Right ventricle myocardium inferior (tissue), 1 donor: ENCODE measurements around the gene CLDN6. TPM values are rescaled to one million over a fixed set of nuclear protein-coding genes. Genes with fewer than 3 reads are reported as not detected.

Experiments used
- ATAC-seq: fragments of 200-7000 bp; cut with Tn5 transposase; one replicate; pipeline ENCODE4 v1.9.1; 2020; ENCODE audit warnings: mild to moderate bottlenecking, moderate library complexity
- DNase-seq: peaks from one replicate; pipeline ENCODE4 v3.0.0; 2021; ENCODE audit errors: missing footprints
- intact Hi-C: fragments of 100-400 bp; cut with DNase I; formaldehyde crosslinking; loops from one replicate; pipeline ENCODE4 v1.11.0; 2022
- total RNA-seq: library from RNA; stranded (reverse); fragmentation: NEBNext Ultra II Directional; extraction: Animal tissue kit (Norgen Biotek cat#: 25700); gene quantifications from one replicate; pipeline ENCODE4 v1.2.1, GENCODE V29; 2021
- donor health status: DM: no; HTN: yes; CAD: no; lungs with severe emphysema.

The CLDN6 gene
- total RNA-seq, 1 donor from 2014 or later, result not detected

DNA sequence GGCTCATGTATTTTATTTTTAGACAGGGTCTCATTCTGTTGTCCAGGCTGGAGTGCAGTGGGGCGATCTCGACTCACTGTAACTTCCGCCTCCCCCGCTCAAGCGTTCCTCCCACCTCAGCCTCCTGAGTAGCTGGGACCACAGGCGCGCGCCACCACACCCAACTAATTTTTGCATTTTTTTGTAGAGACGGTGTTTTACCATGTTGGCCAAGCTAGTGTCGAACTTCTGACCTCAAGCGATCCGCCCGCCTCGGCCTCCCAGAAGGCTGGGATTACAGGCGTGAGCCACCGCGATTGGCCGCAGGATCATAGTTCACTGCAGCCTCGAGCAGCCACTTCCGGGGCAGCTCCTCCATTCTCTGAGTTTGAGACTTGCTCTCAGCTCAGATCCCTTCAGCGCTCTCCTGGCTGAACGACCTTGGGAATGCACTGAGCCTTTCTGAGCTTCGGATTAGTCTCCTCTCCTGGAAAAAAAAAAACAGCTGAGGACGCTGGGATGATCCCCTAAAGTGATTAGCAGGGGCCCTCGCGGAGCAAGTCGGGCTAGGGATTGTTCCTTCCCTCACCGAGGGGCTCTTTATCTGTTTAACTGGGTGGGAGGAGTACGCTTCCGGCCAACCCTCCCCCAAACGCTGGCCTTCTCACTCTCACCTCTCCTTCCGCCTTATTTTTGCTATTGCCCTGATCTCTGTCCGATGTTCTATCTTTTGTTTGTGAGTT lies 36.6 kb downstream of the CLDN6 start:
- DNase-seq (no peak), ATAC-seq (no peak)
- intact Hi-C loops, result no loop called here

GRCh38 chr16:2980227-2981176 lies 37.5 kb downstream of the CLDN6 start, which contains the start of gene PKMYT1:
PKMYT1 (minus strand) TSS chr16:2980446; CDS start chr16:2979657, 789 bp downstream.
- intact Hi-C loops, result no loop called here
- DNase-seq, result peak; percentile 95
- peak; percentile 96 for ATAC-seq

GRCh38 chr16:2979669-2980226 lies 38.2 kb downstream of the CLDN6 start:
- ATAC-seq (no peak), DNase-seq (no peak)
- intact Hi-C loops, result no loop called here

DNA sequence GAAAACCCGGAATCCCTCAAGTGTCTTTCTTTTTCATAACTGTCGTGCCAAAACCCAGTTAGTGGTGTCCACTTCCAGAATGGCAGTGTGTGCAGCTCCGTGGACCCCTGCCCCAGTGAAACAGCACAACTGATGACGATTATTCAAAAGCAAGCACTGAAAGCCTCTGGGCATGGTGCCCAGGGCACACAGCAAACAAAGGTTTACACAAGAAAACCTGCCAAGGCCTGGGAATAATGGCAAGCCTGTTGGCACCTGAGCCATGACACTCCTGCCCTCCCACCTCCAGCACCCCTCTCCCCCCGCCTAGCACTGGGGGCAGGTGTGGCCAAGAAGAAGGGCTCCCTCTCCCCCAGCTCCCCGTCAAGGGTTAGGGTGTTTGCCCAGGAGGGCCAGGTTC lies 40.5 kb downstream of the CLDN6 start:
- DNase-seq (no peak), ATAC-seq (no peak)
- intact Hi-C loops, result no loop called here

DNA sequence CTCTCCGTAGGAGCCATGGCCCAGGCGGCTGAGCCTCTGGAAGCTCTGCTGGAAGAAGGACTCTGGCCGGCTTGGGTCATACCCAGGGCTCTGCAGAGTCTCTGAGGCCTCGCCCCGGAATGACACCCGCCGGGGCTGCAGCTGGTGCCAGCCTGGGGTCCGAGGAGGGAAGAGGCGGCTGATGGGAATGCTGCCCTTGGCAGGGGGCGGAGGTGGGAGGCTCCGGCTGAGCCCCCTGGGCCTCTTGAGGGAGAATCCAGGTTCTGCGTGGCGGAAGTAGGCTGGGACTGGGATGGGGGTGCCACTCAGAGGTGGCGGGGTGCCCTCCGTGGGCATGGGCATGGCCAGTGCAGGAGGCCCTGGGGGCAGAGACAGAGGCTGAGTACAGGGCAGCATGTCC lies 41.3 kb downstream of the CLDN6 start:
- ATAC-seq (no peak), DNase-seq (no peak)
- intact Hi-C loops, result no loop called here

GRCh38 chr16:2976201-2976600 lies 41.8 kb downstream of the CLDN6 start:
- intact Hi-C loops, result no loop called here
- no peak for ATAC-seq

DNA sequence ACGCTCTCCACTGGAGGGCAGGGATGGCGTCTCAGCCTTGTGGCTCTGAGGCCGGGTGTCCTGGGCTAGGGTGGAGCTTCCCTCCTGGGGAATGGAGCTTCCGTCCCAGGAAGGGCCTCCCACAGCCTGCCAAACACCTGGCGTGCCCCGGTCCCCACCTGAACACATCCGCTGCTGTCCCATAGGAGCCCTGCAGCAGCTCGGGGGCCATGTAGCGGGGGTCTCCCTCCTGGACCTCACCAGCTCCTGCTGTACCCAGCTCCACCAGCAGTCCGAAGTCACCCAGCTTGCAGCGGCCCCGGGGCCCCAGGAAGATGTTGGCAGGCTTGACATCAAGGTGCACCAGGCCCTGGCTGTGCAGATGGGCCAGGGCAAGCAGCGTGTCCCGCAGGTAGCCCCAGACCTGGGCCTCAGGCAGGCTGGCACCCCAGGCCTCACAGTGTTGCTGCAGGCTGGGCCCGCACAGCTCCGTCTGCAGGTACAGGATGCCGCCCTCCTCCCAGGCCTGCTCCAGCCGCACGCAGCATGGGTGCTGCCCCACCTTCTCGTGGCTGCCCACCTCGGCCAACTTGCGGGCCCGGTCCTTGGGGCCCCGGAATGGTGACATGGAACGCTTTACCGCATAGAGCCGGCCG lies 42.7 kb downstream of the CLDN6 start:
- DNase-seq (no peak), ATAC-seq (no peak)
- intact Hi-C loops, result no loop called here

More at GRCh38 chr16:2976201-2976600, 41.8 kb downstream of the CLDN6 start:
- no peak for DNase-seq

GRCh38 chr16:2974319-2975056 lies 43.5 kb downstream of the CLDN6 start:
- DNase-seq, result no peak
- intact Hi-C loops, result no loop called here
- ATAC-seq, result no peak

DNA sequence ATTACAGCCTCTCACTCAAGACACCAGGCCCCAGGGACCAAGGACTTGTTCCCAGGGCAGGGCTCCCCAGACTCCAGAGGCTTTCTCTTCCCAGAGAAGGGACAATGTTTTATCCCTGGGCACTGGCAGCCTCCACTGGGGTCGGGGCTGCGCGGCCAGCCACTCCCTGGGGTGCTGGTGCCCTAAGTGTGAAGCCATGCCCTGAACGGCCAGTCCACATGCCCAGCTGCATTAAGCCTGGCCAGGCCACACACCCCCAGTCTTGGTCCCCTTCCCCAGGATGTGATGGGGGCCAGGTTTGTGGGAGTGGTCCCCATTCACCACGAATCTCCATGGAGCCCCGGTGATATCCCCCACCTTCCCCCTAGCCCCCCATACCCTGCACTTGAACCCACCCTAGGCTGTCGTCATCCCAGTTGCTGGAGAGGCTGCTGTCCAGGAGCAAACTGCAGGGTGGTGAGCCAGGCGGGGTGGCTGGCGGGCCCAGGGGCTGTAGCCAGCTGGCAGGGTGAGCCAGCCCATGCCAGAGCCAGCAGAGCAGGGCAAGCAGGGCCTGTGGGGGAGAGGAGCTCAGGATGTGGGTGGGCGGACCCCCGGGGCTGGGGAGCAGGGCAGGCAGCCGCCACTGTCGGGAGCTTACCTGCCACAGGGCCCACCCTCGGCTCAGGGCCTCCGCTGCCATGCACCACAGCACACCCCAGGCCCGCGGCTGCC lies 44.2 kb downstream of the CLDN6 start:
- DNase-seq, result no peak
- intact Hi-C loops, result no loop called here
- no peak for ATAC-seq

DNA sequence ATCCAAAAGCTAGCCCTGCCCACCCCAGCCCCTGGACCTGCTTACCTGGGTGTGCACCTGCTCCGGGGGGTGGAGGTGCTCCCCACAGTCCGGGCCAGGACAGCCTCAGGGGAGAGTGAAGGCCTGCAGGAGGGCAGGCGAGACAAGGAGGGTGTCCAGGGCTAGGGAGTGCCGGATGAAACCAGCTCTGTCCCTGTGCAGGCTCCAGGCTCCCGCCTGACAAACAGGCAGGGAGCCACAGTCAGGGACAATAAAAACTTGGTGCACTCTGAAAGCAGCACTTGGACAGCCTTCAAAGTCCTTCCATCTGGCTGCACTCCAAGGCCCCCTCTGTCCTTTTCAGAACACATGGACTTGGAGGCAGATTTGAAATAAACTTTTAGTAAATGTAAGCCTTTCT lies 44.9 kb downstream of the CLDN6 start:
- intact Hi-C loops, result no loop called here
- DNase-seq (no peak), ATAC-seq (no peak)

DNA sequence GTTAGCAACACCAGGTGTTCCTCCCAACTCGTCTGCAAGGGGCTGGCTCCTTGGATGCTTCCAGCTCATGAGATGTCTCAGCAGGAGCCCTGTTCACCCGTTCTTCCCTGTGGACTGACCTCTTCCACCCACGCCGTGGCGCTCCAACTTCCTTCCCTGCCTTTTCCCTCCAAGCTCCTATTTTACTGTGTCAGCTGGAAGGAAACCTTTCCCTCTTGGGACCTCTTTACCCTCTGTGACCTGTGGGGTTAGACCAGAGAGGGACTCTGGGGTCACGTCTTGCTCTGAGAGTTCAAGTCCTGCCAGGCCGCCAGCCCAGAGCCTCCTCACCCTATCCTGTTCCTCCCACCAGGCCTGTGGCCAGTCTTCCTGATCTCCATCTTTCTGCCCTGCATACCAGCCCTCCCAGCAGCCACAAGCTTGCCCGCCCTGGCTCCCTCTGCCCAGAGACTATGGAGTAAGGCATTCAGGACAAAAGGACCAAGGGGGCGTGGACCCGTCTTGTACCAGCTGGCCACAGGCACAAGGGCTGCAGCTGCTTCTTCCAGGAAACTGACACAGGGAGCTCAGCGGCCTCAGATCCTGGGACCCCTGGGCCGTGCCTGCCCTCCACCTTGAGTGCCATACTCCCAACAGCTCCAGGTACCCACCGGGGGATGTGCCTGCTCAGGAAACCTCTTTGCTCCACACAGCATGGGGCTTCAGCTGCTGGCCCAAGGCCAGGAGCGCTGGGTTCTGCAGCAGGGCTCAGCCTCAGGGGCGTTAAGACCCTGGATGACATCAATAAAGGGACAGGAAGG lies 45.8 kb downstream of the CLDN6 start:
- intact Hi-C loops, result no loop called here
- ATAC-seq (no peak), DNase-seq (no peak)

GRCh38 chr16:2971134-2971984 lies 46.6 kb downstream of the CLDN6 start:
- no peak for DNase-seq
- ATAC-seq, result no peak
- intact Hi-C loops, result no loop called here

DNA sequence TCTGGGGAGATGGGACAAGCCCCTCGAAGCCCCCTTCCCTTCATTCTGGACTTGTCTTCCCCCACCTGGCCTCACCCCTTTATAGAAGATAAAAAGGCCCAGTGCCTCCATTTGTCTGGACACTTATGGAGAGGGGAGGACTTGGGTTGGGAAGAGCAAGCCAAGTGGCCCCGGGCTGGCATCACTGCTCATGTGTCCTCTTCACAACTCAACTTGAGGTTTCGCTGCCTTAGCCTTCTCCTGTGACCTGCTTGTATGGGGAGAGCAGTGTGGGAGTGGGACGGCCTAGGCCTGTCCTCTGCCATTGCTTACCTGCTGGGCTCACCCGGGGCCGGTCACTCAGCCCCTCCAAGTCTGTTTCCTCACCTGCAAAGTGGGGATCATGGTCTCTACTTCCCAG lies 47.4 kb downstream of the CLDN6 start:
- no peak for DNase-seq
- no peak for ATAC-seq
- intact Hi-C loops, result no loop called here

DNA sequence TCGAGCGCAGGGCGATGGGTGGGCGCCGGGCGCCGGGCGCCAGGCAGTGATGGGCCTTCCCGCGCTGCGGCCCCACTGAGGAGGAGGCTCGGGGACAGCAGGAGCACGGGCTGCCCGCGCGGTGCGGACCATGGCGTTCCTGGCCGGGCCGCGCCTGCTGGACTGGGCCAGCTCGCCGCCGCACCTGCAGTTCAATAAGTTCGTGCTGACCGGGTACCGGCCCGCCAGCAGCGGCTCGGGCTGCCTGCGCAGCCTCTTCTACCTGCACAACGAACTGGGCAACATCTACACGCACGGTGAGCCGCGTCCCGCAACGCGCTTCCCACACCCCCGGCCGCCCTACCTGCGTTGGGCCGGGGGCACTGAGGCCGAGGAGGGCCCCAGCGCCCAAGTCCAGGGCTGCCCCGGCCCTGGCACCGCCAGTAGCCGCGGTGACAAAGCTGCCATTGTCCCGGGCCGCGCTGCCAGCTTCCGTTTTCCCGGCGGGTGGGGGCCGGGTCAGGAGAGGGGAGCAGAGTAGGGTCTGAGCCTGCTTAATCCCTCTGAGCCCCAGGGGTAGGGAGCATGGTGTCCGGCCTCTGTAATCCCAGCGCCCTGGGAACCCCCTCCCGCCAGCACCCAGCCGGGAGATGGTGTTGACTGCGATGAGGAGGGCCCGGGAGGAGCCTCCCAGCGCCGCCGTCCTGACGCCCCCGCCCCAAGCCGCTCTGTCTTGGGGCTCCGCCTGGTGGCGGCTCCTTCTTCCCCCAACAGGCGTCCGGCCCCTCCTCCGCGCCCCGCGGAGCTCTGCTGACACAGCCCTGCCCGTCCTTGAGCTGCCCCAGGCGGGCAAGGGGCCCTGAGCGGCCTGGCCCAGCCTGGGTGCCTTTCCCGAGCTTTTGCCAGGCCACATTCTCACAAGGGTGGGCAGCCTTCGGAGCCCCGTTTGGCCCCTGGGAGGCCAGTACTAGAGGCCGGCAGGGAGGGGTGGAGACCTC lies 48.1 kb downstream of the CLDN6 start:
- ATAC-seq (peak; percentile 25), DNase-seq (peak; percentile 84)
- intact Hi-C loops, result no loop called here
